GM12865 (cell line): ENCODE results near the gene ABHD6.
"Not testable (repeated sequence)": the region's sequence is repeated elsewhere in the genome, so short reads cannot be mapped to it uniquely, and the experiment has no call there.

Experiments used
- DNase-seq: peaks from one replicate; pipeline ENCODE4 v3.0.0; 2010; ENCODE audit warnings: low read depth
- H3K4me3 ChIP-seq: 2 replicates; pipeline ENCODE4 v1.5.1; 2011; ENCODE audit warnings: mild to moderate bottlenecking, low read depth, low read length, control low read depth
- CTCF ChIP-seq: IDR thresholded peaks from 2 replicates; pipeline ENCODE4 v1.5.1; 2011; ENCODE audit warnings: low read length, control low read depth, low read depth, inconsistent platforms; ENCODE audit not compliant: insufficient read depth; ENCODE audit errors: missing control alignments

Gene ABHD6

GRCh38 chr3:58217209-58217811, 20.3 kb upstream of the ABHD6 start:
- peak; percentile 83 for TF ChIP-seq CTCF
- no peak overlapping the region for H3K4me3 ChIP-seq
- peak; percentile 82 for DNase-seq

- H3K4me3 ChIP-seq, result no peak overlapping the region
- DNase-seq, result peak; percentile 78
- TF ChIP-seq CTCF, result no peak
These were observed 18.7 kb upstream of the ABHD6 start for GRCh38 chr3:58218904-58219303.

GRCh38 chr3:58222161-58222724, 15.3 kb upstream of the ABHD6 start:
- TF ChIP-seq CTCF, result no peak
- DNase-seq, result no peak
- H3K4me3 ChIP-seq, result no peak overlapping the region

GRCh38 chr3:58223855-58224254, 13.7 kb upstream of the ABHD6 start:
- H3K4me3 ChIP-seq, result no peak overlapping the region
- no peak for TF ChIP-seq CTCF
- DNase-seq, result no peak

GRCh38 chr3:58227933-58228332, 9.7 kb upstream of the ABHD6 start:
- DNase-seq, result not testable (repeated sequence)

GRCh38 chr3:58230876-58231552, 6.6 kb upstream of the ABHD6 start:
- no peak for DNase-seq
- no peak for TF ChIP-seq CTCF
- no peak overlapping the region for H3K4me3 ChIP-seq

More at GRCh38 chr3:58227933-58228332, 9.7 kb upstream of the ABHD6 start:
- not testable (repeated sequence) for H3K4me3 ChIP-seq

GRCh38 chr3:58231666-58232065, 5.9 kb upstream of the ABHD6 start:
- H3K4me3 ChIP-seq, result no peak overlapping the region
- DNase-seq, result no peak
- no peak for TF ChIP-seq CTCF
